HCT116 (cell line): Measurements from ENCODE around the gene OR2T33.

Experiments used
- EZH2 ChIP-seq: fragments of 200-600 bp; sonication (generic); IDR thresholded peaks from 2 replicates; pipeline ENCODE4 v1.6.1; 2017; ENCODE audit warnings: antibody characterized with exemption, mixed run types
- EZH2phosphoT487 ChIP-seq: fragments of 200-600 bp; IDR thresholded peaks from 2 replicates; pipeline ENCODE4 v1.6.1; 2018; ENCODE audit warnings: antibody characterized with exemption, borderline replicate concordance
- FOSL1 ChIP-seq: IDR thresholded peaks from 2 replicates; pipeline ENCODE4 v1.6.1; 2012; ENCODE audit warnings: low read depth
- JUND ChIP-seq: IDR thresholded peaks from 2 replicates; pipeline ENCODE4 v1.6.1; 2012
- POLR2A ChIP-seq: IDR thresholded peaks from 2 replicates; pipeline ENCODE4 v1.7.0; 2011; ENCODE audit warnings: borderline replicate concordance; ENCODE audit not compliant: insufficient read depth, insufficient read length; ENCODE audit errors: extremely low read depth
- POLR2AphosphoS5 ChIP-seq: IDR thresholded peaks from 2 replicates; pipeline ENCODE4 v1.6.1; 2011; ENCODE audit warnings: mild to moderate bottlenecking, low read depth, low read length, moderate library complexity
- RAD21 ChIP-seq: IDR thresholded peaks from 2 replicates; pipeline ENCODE4 v1.6.1; 2012; ENCODE audit warnings: low read depth, mild to moderate bottlenecking
- REST ChIP-seq: IDR thresholded peaks from 2 replicates; pipeline ENCODE4 v1.6.1; 2012; ENCODE audit warnings: low read depth
- SIN3A ChIP-seq: IDR thresholded peaks from 2 replicates; pipeline ENCODE4 v1.6.1; 2012; ENCODE audit warnings: low read depth
- SP1 ChIP-seq: IDR thresholded peaks from 2 replicates; pipeline ENCODE4 v1.6.1; 2012; ENCODE audit warnings: low read depth
- SRF ChIP-seq: IDR thresholded peaks from 2 replicates; pipeline ENCODE4 v1.6.1; 2012; ENCODE audit warnings: low read depth
- YY1 ChIP-seq: IDR thresholded peaks from 2 replicates; pipeline ENCODE4 v1.6.1; 2011; ENCODE audit warnings: low read length, low read depth, moderate library complexity, mild to moderate bottlenecking; ENCODE audit not compliant: insufficient replicate concordance; ENCODE audit errors: extremely low read depth
- ZNF274 ChIP-seq: fragments of 200-500 bp; sonication (Bioruptor generic); IDR thresholded peaks from 2 replicates; pipeline ENCODE4 v1.6.1; 2014; ENCODE audit warnings: mild to moderate bottlenecking, low read depth, low read length, inconsistent platforms
- TF ChIP-seq, protein P1 (sequence below), 3 experiments: fragments of 200-600 bp in 1 of 3; sonication (generic) in 1 of 3; IDR thresholded peaks in 2 of 3; conservative IDR thresholded peaks in 1 of 3; 2 replicates each; pipeline ENCODE4 v1.5.1; 2012 to 2017; ENCODE audit warnings: low read depth in 2 of 3, low read length in 2 of 3, antibody characterized with exemption in 1 of 3, borderline replicate concordance in 1 of 3, control low read depth in 1 of 3, mild to moderate bottlenecking in 1 of 3, mixed read lengths in 1 of 3, mixed run types in 1 of 3, moderate library complexity in 1 of 3; ENCODE audit not compliant: insufficient read depth in 1 of 3

DNA sequence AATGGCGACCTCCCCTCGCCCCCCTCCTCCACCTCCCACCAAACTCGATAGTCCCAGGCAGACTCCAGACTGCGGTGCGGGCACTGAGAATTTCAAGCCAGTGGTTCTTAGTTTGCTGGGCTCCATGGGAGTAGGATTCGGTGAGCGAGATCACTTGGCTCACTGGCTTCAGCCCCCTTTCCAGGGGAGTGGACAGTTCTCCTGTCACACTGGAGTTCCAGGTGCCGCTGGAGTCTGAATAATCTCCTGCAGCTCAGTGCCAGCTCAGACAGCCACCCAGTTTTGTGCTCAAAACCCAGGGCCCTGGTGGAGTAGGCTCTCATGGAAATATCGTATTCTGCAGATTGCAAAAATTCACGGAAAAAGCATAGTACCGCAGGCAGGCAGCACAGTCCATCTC lies 39.0 kb upstream of the OR2T33 start:
- TF ChIP-seq POLR2A (no peak), RAD21 (no peak), JUND (no peak), SRF (no peak), YY1 (no peak), ZNF274 (no peak), REST (no peak), POLR2AphosphoS5 (no peak), FOSL1 (no peak), EZH2phosphoT487 (no peak), SP1 (no peak), EZH2 (no peak), SIN3A (no peak)
- TF ChIP-seq, protein P1, sequence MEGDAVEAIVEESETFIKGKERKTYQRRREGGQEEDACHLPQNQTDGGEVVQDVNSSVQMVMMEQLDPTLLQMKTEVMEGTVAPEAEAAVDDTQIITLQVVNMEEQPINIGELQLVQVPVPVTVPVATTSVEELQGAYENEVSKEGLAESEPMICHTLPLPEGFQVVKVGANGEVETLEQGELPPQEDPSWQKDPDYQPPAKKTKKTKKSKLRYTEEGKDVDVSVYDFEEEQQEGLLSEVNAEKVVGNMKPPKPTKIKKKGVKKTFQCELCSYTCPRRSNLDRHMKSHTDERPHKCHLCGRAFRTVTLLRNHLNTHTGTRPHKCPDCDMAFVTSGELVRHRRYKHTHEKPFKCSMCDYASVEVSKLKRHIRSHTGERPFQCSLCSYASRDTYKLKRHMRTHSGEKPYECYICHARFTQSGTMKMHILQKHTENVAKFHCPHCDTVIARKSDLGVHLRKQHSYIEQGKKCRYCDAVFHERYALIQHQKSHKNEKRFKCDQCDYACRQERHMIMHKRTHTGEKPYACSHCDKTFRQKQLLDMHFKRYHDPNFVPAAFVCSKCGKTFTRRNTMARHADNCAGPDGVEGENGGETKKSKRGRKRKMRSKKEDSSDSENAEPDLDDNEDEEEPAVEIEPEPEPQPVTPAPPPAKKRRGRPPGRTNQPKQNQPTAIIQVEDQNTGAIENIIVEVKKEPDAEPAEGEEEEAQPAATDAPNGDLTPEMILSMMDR (IDR thresholded peaks at IDR 0.05 in 2 of 3, conservative IDR thresholded peaks at IDR 0.05 in 1 of 3; ENCODE audit: borderline replicate concordance in 1 of 3, insufficient read depth in 1 of 3, low read depth in 2 of 3, low read length in 2 of 3): no peak
